A549 (cell line): ENCODE measurements around the gene CTSC. TPM values are rescaled to one million over a fixed set of nuclear protein-coding genes. Genes with fewer than 3 reads are reported as not detected.

ENCODE experiments used
- ATAC-seq, 2 experiments: fragments of 200-7000 bp in 1 of 2; fragments of >200 bp in 1 of 2; cut with Nextera tagmentation in 1 of 2; cut with Tn5 transposase in 1 of 2; 3 replicates each; pipeline versions ENCODE4 v1.8.0 to v1.9.1; 2018 to 2020; ENCODE audit warnings: mild to moderate bottlenecking in 1 of 2, moderate library complexity in 1 of 2
- CTCF ChIA-PET: fragments of 300-600 bp; sonication (Branson Sonifier 250); formaldehyde crosslinking; extraction: SDS; loops from one replicate; lab custom pipeline; 2021; ENCODE audit warnings: antibody characterized with exemption, inconsistent platforms; lab: Yijun Ruan, JAX
- POLR2A ChIA-PET: fragments of 350-600 bp; formaldehyde crosslinking; extraction: SDS; loops from one replicate; lab custom pipeline; 2021; ENCODE audit warnings: antibody characterized with exemption, inconsistent platforms; lab: Yijun Ruan, JAX
- DNase-seq, 2 experiments: peaks; one replicate each; pipeline versions ENCODE4 v3.0.0 to v3.0.0-alpha.2; 2011 to 2016; ENCODE audit warnings: low read depth in 1 of 2, low spot score in 1 of 2
- FAIRE-seq: peaks from 2 replicates; lab custom pipeline; 2011; peaks lifted over from hg19 to GRCh38; lab: Jason Lieb, UNC
- H3K27ac ChIP-seq, 2 experiments: fragments of >200 bp; sonication (Bioruptor Twin); formaldehyde crosslinking; 3 replicates each; pipeline ENCODE4 v1.5.1; 2016 to 2017
- H3K4me1 ChIP-seq: fragments of >200 bp; sonication (Bioruptor Twin); formaldehyde crosslinking; 3 replicates; pipeline ENCODE4 v1.6.1; 2016
- H3K4me2 ChIP-seq: fragments of >200 bp; sonication (Bioruptor Twin); formaldehyde crosslinking; 3 replicates; pipeline ENCODE4 v1.6.1; 2016
- H3K4me3 ChIP-seq: fragments of >200 bp; sonication (Bioruptor Twin); formaldehyde crosslinking; 3 replicates; pipeline ENCODE4 v1.5.1; 2016
- H3K9me3 ChIP-seq: fragments of >200 bp; sonication (Bioruptor Twin); formaldehyde crosslinking; 3 replicates; pipeline ENCODE4 v1.6.1; 2016
- BCL3 ChIP-seq: fragments of >200 bp; sonication (Bioruptor Twin); formaldehyde crosslinking; IDR thresholded peaks from 3 replicates; pipeline ENCODE4 v1.6.1; 2016
- BHLHE40 ChIP-seq: IDR thresholded peaks from 2 replicates; pipeline ENCODE4 v1.6.1; 2012; ENCODE audit warnings: low read depth, low read length, inconsistent platforms
- CEBPB ChIP-seq, 2 experiments: fragments of >200 bp in 1 of 2; sonication (Bioruptor Twin) in 1 of 2; formaldehyde crosslinking in 1 of 2; IDR thresholded peaks; 2 replicates each; pipeline ENCODE4 v1.6.1; 2012 to 2016
- CTCF ChIP-seq: fragments of >200 bp; sonication (Bioruptor Twin); formaldehyde crosslinking; IDR thresholded peaks from 3 replicates; pipeline ENCODE4 v1.5.1; 2016
- EHF ChIP-seq: fragments of 250-450 bp; sonication (Bioruptor Pico); IDR thresholded peaks from 2 replicates; pipeline ENCODE4 v1.5.0; 2020; ENCODE audit warnings: mild to moderate bottlenecking
- EHMT2 ChIP-seq: fragments of 200-600 bp; sonication (generic); IDR thresholded peaks from 2 replicates; pipeline ENCODE4 v1.6.1; 2016; ENCODE audit warnings: antibody characterized with exemption, low read depth, mild to moderate bottlenecking, moderate library complexity
- ELK1 ChIP-seq: fragments of 150-350 bp; IDR thresholded peaks from 2 replicates; pipeline ENCODE4 v1.6.1; 2014; ENCODE audit warnings: low read depth, mild to moderate bottlenecking, low read length
- FOSB ChIP-seq: fragments of 250-450 bp; sonication (Bioruptor Pico); IDR thresholded peaks from 2 replicates; pipeline ENCODE4 v1.5.0; 2020; ENCODE audit warnings: mild to moderate bottlenecking, moderate library complexity
- HMGXB4 ChIP-seq: fragments of 250-450 bp; sonication (Bioruptor Pico); IDR thresholded peaks from 2 replicates; pipeline ENCODE4 v1.5.0; 2021; ENCODE audit warnings: mild to moderate bottlenecking, moderate library complexity, borderline replicate concordance
- HOXB5 ChIP-seq: fragments of 250-450 bp; sonication (Bioruptor Pico); IDR thresholded peaks from 2 replicates; pipeline ENCODE4 v1.5.0; 2020; ENCODE audit warnings: mild to moderate bottlenecking, moderate library complexity
- JUNB ChIP-seq: fragments of >200 bp; sonication (Bioruptor Twin); formaldehyde crosslinking; IDR thresholded peaks from 2 replicates; pipeline ENCODE4 v1.6.1; 2016
- KDM1A ChIP-seq: fragments of 200-600 bp; sonication (generic); IDR thresholded peaks from 2 replicates; pipeline ENCODE4 v1.6.1; 2016; ENCODE audit warnings: low read depth, mild to moderate bottlenecking
- KDM5A ChIP-seq: fragments of 200-600 bp; sonication (generic); IDR thresholded peaks from 2 replicates; pipeline ENCODE4 v1.6.1; 2016; ENCODE audit warnings: antibody characterized with exemption, mild to moderate bottlenecking
- MAFK ChIP-seq: fragments of 450-650 bp; IDR thresholded peaks from 2 replicates; pipeline ENCODE4 v1.6.1; 2014; ENCODE audit not compliant: partially characterized antibody
- MAX ChIP-seq: IDR thresholded peaks from 2 replicates; pipeline ENCODE4 v1.6.1; 2012
- MAZ ChIP-seq: fragments of 150-350 bp; IDR thresholded peaks from 2 replicates; pipeline ENCODE4 v1.6.1; 2014; ENCODE audit warnings: antibody characterized with exemption, low read depth, low read length, borderline replicate concordance
- MYC ChIP-seq: IDR thresholded peaks from 2 replicates; pipeline ENCODE4 v1.6.1; 2012; ENCODE audit warnings: mild to moderate bottlenecking, inconsistent platforms, low read length, improper control_type of control experiment, borderline replicate concordance
- NFE2L2 ChIP-seq: fragments of 150-350 bp; conservative IDR thresholded peaks from 2 replicates; pipeline ENCODE4 v1.6.1; 2014; ENCODE audit warnings: low read length
- PBX3 ChIP-seq: IDR thresholded peaks from 2 replicates; pipeline ENCODE4 v1.6.1; 2012
- RAD21 ChIP-seq, 2 experiments: fragments of >200 bp in 1 of 2; sonication (Bioruptor Twin) in 1 of 2; formaldehyde crosslinking in 1 of 2; IDR thresholded peaks in 1 of 2; conservative IDR thresholded peaks in 1 of 2; 2 replicates in 1 of 2; 3 replicates in 1 of 2; pipeline ENCODE4 v1.6.1; 2012 to 2018; ENCODE audit warnings: inconsistent platforms in 1 of 2
- RCOR1 ChIP-seq: fragments of 150-350 bp; IDR thresholded peaks from 2 replicates; pipeline ENCODE4 v1.6.1; 2014; ENCODE audit warnings: antibody characterized with exemption, low read length, low read depth
- REST ChIP-seq: fragments of 200-600 bp; sonication (generic); IDR thresholded peaks from 2 replicates; pipeline ENCODE4 v1.6.1; 2016; ENCODE audit warnings: antibody characterized with exemption, mild to moderate bottlenecking, moderate library complexity
- SREBF2 ChIP-seq: fragments of 450-650 bp; IDR thresholded peaks from 2 replicates; pipeline ENCODE4 v1.6.1; 2014; ENCODE audit warnings: mild to moderate bottlenecking, moderate library complexity
- TFCP2L1 ChIP-seq: fragments of 250-450 bp; sonication (Bioruptor Pico); IDR thresholded peaks from 2 replicates; pipeline ENCODE4 v1.5.0; 2021; ENCODE audit warnings: mild to moderate bottlenecking
- ZFP36 ChIP-seq: fragments of 450-650 bp; IDR thresholded peaks from 2 replicates; pipeline ENCODE4 v1.6.1; 2014; ENCODE audit warnings: borderline replicate concordance; ENCODE audit not compliant: partially characterized antibody
- ZNF302 ChIP-seq: fragments of 250-450 bp; sonication (Bioruptor Pico); IDR thresholded peaks from 2 replicates; pipeline ENCODE4 v1.9.0; 2021; ENCODE audit warnings: inconsistent platforms, mild to moderate bottlenecking, moderate library complexity
- WGBS: methylation state at CpG from one replicate; pipeline ENCODE4 v1.1.6; 2017; ENCODE audit errors: missing lambda C conversion rate; 5-methylcytosine and 5-hydroxymethylcytosine counted together
- polyA plus RNA-seq, 4 experiments: library from polyadenylated mRNA; depleted of rRNA in 3 of 4; stranded (reverse); fragments of >200 nt; fragmentation: RNase III in 1 of 4; extraction: RNeasy Plus Mini Kit Qiagen cat#74134 plus additional on column Dnase treatment in 1 of 4; gene quantifications; 2 replicates in 3 of 4; 3 replicates in 1 of 4; pipeline ENCODE4 v1.2.3, GENCODE V29; 2011 to 2017

CTSC gene
- polyA plus RNA-seq, 2 of the 4 experiments (the other 2 are of a cell fraction): 50.0 to 118 TPM

GRCh38 chr11:88288560-88288959 lies 49.0 kb downstream of the CTSC start:
- Histone ChIP-seq H3K4me2 (no peak overlapping the region), H3K9me3 (no peaks in the 10 kb centered on the region), H3K4me1 (peaks cover 9% of the 10 kb centered on the region), H3K4me3 (no peak overlapping the region), H3K27ac (no peak overlapping the region)
- POLR2A ChIA-PET: no interaction called here
- ATAC-seq: no peak
- 71% methylated on average over 1 of the region's 1 CpG for WGBS
- CTCF ChIA-PET: interaction anchor here (0.8 to 0.9 kb wide), 2 partner anchors 10 to 272 kb away, joined by 3 to 5 read pairs; no protein-coding TSS in a partner anchor
- DNase-seq: no peak
- TF ChIP-seq FOSB (no peak), EHMT2 (no peak), CTCF (no peak), PBX3 (no peak), MYC (no peak), KDM1A (no peak), RAD21 (conservative IDR thresholded peaks at IDR 0.05 in 1 of 2, IDR thresholded peaks at IDR 0.05 in 1 of 2) (no peak), RCOR1 (no peak), ZFP36 (no peak), CEBPB (IDR thresholded peaks at IDR 0.05) (no peak), SREBF2 (no peak), HOXB5 (no peak), ELK1 (no peak), BHLHE40 (no peak), MAFK (no peak), JUNB (no peak), HMGXB4 (CRISPR knock-in tag) (no peak)
- no peak for FAIRE-seq

GRCh38 chr11:88284336-88285050 lies 53.0 kb downstream of the CTSC start:
- Histone ChIP-seq H3K4me2 (no peak overlapping the region), H3K27ac (no peak overlapping the region), H3K9me3 (no peaks in the 10 kb centered on the region), H3K4me3 (no peak overlapping the region), H3K4me1 (no peaks in the 10 kb centered on the region)
- no peak for ATAC-seq
- no peak for FAIRE-seq
- CTCF ChIA-PET: interaction anchor here (0.7 to 1.4 kb wide), 3 partner anchors 12 to 268 kb away, joined by 4 to 6 read pairs (median 5); no protein-coding TSS in a partner anchor
- no peak for DNase-seq
- POLR2A ChIA-PET: no interaction called here
- TF ChIP-seq HOXB5 (no peak), MAZ (no peak), EHMT2 (no peak), CEBPB (IDR thresholded peaks at IDR 0.05) (no peak), BCL3 (no peak), REST (no peak), ZNF302 (CRISPR knock-in tag) (no peak), ZFP36 (no peak), TFCP2L1 (CRISPR knock-in tag) (no peak), KDM1A (no peak), SREBF2 (no peak), KDM5A (no peak), NFE2L2 (no peak), MAX (no peak), EHF (CRISPR knock-in tag) (no peak), MYC (no peak)
